ENCODE data around the gene ZNF438. TPM values are rescaled to one million over a fixed set of nuclear protein-coding genes. Genes with fewer than 3 reads are reported as not detected.
"Not testable (repeated sequence)": the region's sequence is repeated elsewhere in the genome, so short reads cannot be mapped to it uniquely, and the experiment has no call there.

The ZNF438 gene
- total RNA-seq, 1 experiment from 2014 or later: 0.26 TPM

DNA sequence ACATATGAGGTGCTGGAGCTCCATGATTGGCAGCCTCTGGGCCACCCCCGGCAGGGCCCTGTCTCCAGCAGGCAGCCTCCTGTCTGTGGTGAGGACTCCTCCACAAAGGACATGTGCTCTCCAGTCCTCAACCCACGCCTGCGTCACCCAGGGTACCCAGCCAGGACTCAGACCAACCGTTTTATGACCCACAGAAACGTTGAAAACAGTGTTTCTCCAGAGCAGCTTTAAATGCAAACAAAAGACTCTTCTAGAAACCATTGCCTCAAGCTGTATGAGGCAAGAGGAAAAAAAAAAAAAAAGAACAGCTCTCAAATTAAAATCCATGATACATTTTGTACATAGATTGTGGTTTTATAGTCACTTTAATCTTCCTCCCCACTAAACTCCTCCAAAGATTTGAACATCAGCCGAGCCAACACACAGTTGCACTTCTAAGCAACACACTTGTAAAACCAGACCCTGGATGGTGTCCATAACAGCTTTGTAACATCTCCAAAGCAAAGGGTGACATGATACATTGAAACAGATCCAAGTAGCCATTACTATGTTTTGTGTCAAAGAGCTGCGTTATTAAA lies 227.1 kb downstream of the ZNF438 start:
- no peak overlapping the region for H3K9ac ChIP-seq (ENCODE audit: low read length)
- H3K4me3 ChIP-seq (ENCODE audit: low read length): no peak overlapping the region
- H3K4me1 ChIP-seq (ENCODE audit: low read length): no peaks in the 10 kb centered on the region
- H3K79me2 ChIP-seq (ENCODE audit: low read length): no peaks in the 10 kb centered on the region
- no peaks in the 10 kb centered on the region for H4K20me1 ChIP-seq (ENCODE audit: insufficient read depth, low read depth, low read length)
- no peak overlapping the region for H2AFZ ChIP-seq (ENCODE audit: low read length)
- H3K4me2 ChIP-seq (ENCODE audit: low read depth, low read length, poor library complexity, severe bottlenecking): no peak overlapping the region
- no peak for DNase-seq
- no peak overlapping the region for H3K27ac ChIP-seq (ENCODE audit: low read length)
- H3K9me3 ChIP-seq (ENCODE audit: low read length): no peaks in the 10 kb centered on the region
- no peaks in the 10 kb centered on the region for H3K9me2 ChIP-seq (replicated peaks; ENCODE audit: insufficient read depth, low read length)
- no peaks in the 10 kb centered on the region for H3K27me3 ChIP-seq (ENCODE audit: low read length)
- no peaks in the 10 kb centered on the region for H3K36me3 ChIP-seq (ENCODE audit: insufficient read depth, low read length)

DNA sequence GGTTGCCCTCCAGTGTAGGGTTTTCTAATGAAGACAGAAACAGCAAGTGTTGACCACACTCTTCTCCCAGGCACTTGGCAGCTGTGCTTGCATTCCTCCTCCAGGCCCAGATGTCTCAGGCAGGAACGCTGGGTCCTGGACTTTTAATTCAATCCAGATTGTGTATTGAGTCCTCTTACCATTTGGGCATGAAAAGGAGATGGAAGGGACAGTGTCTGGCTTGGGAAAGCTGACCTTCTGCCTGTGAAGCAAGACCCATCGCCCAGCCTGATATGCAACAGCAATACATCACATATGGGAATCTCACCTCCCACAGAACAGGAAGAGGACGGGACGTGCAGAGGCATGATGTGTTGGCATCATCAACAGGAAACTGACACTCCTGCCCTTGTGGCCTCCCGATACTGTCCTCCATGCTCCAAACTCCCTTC lies 227.8 kb downstream of the ZNF438 start:
- no peak for DNase-seq
- Histone ChIP-seq H3K79me2 (ENCODE audit: low read length) (no peaks in the 10 kb centered on the region), H3K27me3 (ENCODE audit: low read length) (no peaks in the 10 kb centered on the region), H3K9ac (ENCODE audit: low read length) (no peak overlapping the region), H3K9me3 (ENCODE audit: low read length) (no peaks in the 10 kb centered on the region), H2AFZ (ENCODE audit: low read length) (no peak overlapping the region), H3K27ac (ENCODE audit: low read length) (no peak overlapping the region), H4K20me1 (ENCODE audit: insufficient read depth, low read depth, low read length) (no peaks in the 10 kb centered on the region), H3K4me2 (ENCODE audit: low read depth, low read length, poor library complexity, severe bottlenecking) (no peak overlapping the region), H3K36me3 (ENCODE audit: insufficient read depth, low read length) (no peaks in the 10 kb centered on the region), H3K9me2 (replicated peaks; ENCODE audit: insufficient read depth, low read length) (no peaks in the 10 kb centered on the region), H3K4me3 (ENCODE audit: low read length) (no peak overlapping the region), H3K4me1 (ENCODE audit: low read length) (no peaks in the 10 kb centered on the region)

- no peak overlapping the region for H3K9ac ChIP-seq (ENCODE audit: low read length)
- H3K4me2 ChIP-seq (ENCODE audit: low read depth, low read length, poor library complexity, severe bottlenecking): no peak overlapping the region
- no peaks in the 10 kb centered on the region for H3K4me1 ChIP-seq (ENCODE audit: low read length)
- no peak overlapping the region for H3K4me3 ChIP-seq (ENCODE audit: low read length)
- no peak overlapping the region for H3K27ac ChIP-seq (ENCODE audit: low read length)
- H3K27me3 ChIP-seq (ENCODE audit: low read length): no peaks in the 10 kb centered on the region
- no peaks in the 10 kb centered on the region for H3K36me3 ChIP-seq (ENCODE audit: insufficient read depth, low read length)
- no peak overlapping the region for H2AFZ ChIP-seq (ENCODE audit: low read length)
- no peak for DNase-seq
- no peaks in the 10 kb centered on the region for H3K9me2 ChIP-seq (replicated peaks; ENCODE audit: insufficient read depth, low read length)
- H3K79me2 ChIP-seq (ENCODE audit: low read length): no peaks in the 10 kb centered on the region
- no peaks in the 10 kb centered on the region for H4K20me1 ChIP-seq (ENCODE audit: insufficient read depth, low read depth, low read length)
- no peaks in the 10 kb centered on the region for H3K9me3 ChIP-seq (ENCODE audit: low read length)
Observed at GRCh38 chr10:30803058-30803457, 228.6 kb downstream of the ZNF438 start.

DNA sequence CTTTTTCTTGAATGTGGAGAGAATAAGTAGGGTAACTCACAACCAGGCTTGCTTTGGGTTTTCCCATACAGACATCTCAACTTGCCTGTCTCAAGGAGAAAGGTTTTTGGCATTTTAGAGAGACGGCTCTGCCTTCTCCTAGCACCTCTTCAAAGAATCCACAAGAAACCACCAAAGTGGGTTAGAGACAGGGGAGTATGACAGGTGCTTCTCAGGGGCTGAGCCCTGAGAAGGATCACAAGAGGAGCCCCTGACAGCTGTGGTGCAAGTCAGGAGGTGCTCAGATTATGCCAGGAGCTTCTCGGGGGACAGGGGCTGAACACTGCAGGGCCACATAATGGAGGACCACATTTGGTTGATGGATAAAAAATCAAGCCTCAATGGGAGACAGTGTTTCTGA lies 231.3 kb downstream of the ZNF438 start:
- Histone ChIP-seq H3K9me3 (ENCODE audit: low read length) (no peaks in the 10 kb centered on the region), H3K4me1 (ENCODE audit: low read length) (no peaks in the 10 kb centered on the region), H3K27me3 (ENCODE audit: low read length) (no peaks in the 10 kb centered on the region), H3K27ac (ENCODE audit: low read length) (no peak overlapping the region), H4K20me1 (ENCODE audit: insufficient read depth, low read depth, low read length) (no peaks in the 10 kb centered on the region), H2AFZ (ENCODE audit: low read length) (no peak overlapping the region), H3K4me3 (ENCODE audit: low read length) (no peak overlapping the region), H3K9ac (ENCODE audit: low read length) (no peak overlapping the region), H3K4me2 (ENCODE audit: low read depth, low read length, poor library complexity, severe bottlenecking) (no peak overlapping the region), H3K36me3 (ENCODE audit: insufficient read depth, low read length) (no peaks in the 10 kb centered on the region), H3K79me2 (ENCODE audit: low read length) (no peaks in the 10 kb centered on the region), H3K9me2 (replicated peaks; ENCODE audit: insufficient read depth, low read length) (no peaks in the 10 kb centered on the region)
- DNase-seq: no peak

- H4K20me1 ChIP-seq (ENCODE audit: insufficient read depth, low read depth, low read length): no peaks in the 10 kb centered on the region
- H3K9me2 ChIP-seq (replicated peaks; ENCODE audit: insufficient read depth, low read length): no peaks in the 10 kb centered on the region
- H2AFZ ChIP-seq (ENCODE audit: low read length): no peak overlapping the region
- no peaks in the 10 kb centered on the region for H3K4me1 ChIP-seq (ENCODE audit: low read length)
- H3K4me3 ChIP-seq (ENCODE audit: low read length): no peak overlapping the region
- H3K9ac ChIP-seq (ENCODE audit: low read length): no peak overlapping the region
- no peaks in the 10 kb centered on the region for H3K79me2 ChIP-seq (ENCODE audit: low read length)
- no peak for DNase-seq
- H3K9me3 ChIP-seq (ENCODE audit: low read length): no peaks in the 10 kb centered on the region
- H3K27me3 ChIP-seq (ENCODE audit: low read length): no peaks in the 10 kb centered on the region
- H3K4me2 ChIP-seq (ENCODE audit: low read depth, low read length, poor library complexity, severe bottlenecking): no peak overlapping the region
- no peaks in the 10 kb centered on the region for H3K36me3 ChIP-seq (ENCODE audit: insufficient read depth, low read length)
- H3K27ac ChIP-seq (ENCODE audit: low read length): no peak overlapping the region
Observed at GRCh38 chr10:30798646-30799185, 232.9 kb downstream of the ZNF438 start.

DNA sequence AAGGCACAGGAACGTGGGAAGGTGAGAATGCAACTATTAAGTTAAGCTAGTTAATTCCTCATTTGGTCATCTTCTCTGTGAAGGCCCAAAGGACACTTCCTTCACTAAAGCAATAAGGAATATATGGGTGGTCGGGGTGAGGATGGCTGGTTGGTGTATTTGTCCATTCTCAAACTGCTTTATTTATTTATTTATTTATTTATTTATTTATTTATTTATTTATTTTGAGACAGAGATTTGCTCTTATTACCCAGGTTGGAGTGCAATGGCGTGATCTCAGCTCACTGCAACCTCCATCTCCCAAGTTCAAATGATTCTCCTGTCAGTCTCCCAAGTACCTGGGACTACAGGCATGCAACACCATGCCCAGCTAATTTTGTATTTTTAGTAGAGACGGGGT lies 236.6 kb downstream of the ZNF438 start:
- not testable (repeated sequence) for H3K4me3 ChIP-seq (ENCODE audit: low read length); H3K9ac ChIP-seq (ENCODE audit: low read length); H3K27me3 ChIP-seq (ENCODE audit: low read length); H3K79me2 ChIP-seq (ENCODE audit: low read length); H3K9me2 ChIP-seq (replicated peaks; ENCODE audit: insufficient read depth, low read length); DNase-seq; H3K4me1 ChIP-seq (ENCODE audit: low read length); H3K27ac ChIP-seq (ENCODE audit: low read length); H3K36me3 ChIP-seq (ENCODE audit: insufficient read depth, low read length); H2AFZ ChIP-seq (ENCODE audit: low read length); H4K20me1 ChIP-seq (ENCODE audit: insufficient read depth, low read depth, low read length); H3K4me2 ChIP-seq (ENCODE audit: low read depth, low read length, poor library complexity, severe bottlenecking); H3K9me3 ChIP-seq (ENCODE audit: low read length)
